Ascending aorta (tissue), 2 donors: ENCODE measurements around the gene AP1M2. TPM values are rescaled to one million over a fixed set of nuclear protein-coding genes. Genes with fewer than 3 reads are reported as not detected.
A peak's percentile ranks its signal among the peaks of the same experiment; 100 is the strongest.

ENCODE experiments used
- DNase-seq, 2 donors: peaks; one replicate each; pipeline ENCODE4 v3.0.0-alpha.2; 2019; ENCODE audit warnings: low spot score in 2 of 2
- H3K27ac ChIP-seq, 2 donors: fragments of 200-600 bp; sonication (generic); one replicate each; pipeline ENCODE4 v1.5.1; 2016 to 2017; ENCODE audit warnings: mild to moderate bottlenecking in 1 of 2
- H3K27me3 ChIP-seq: fragments of 200-600 bp; sonication (generic); one replicate; pipeline ENCODE4 v1.5.1; 2017
- H3K36me3 ChIP-seq, 2 donors: fragments of 200-600 bp; sonication (generic); one replicate each; pipeline ENCODE4 v1.5.1; 2016
- H3K4me1 ChIP-seq, 2 donors: fragments of 200-600 bp; sonication (generic); one replicate each; pipeline ENCODE4 v1.5.1; 2016 to 2017; ENCODE audit warnings: mild to moderate bottlenecking in 1 of 2
- H3K4me3 ChIP-seq, 2 donors: fragments of 200-600 bp; sonication (generic); one replicate each; pipeline ENCODE4 v1.5.1; 2016 to 2017; ENCODE audit warnings: mild to moderate bottlenecking in 1 of 2
- H3K9me3 ChIP-seq, 2 donors: fragments of 200-600 bp; sonication (generic); one replicate each; pipeline ENCODE4 v1.5.1; 2016
- CTCF ChIP-seq, 3 experiments: fragments of 200-600 bp in 2 of 3; fragments of 450-650 bp in 1 of 3; sonication (generic) in 2 of 3; IDR thresholded peaks; one replicate each; pipeline ENCODE4 v1.5.1; 2016 to 2019; ENCODE audit warnings: antibody characterized with exemption in 3 of 3, mild to moderate bottlenecking in 1 of 3, moderate library complexity in 1 of 3
- intact Hi-C: fragments of 100-400 bp; cut with DNase I; formaldehyde crosslinking; loops from one replicate; pipeline ENCODE4 v1.15.1; 2023
- total RNA-seq: library from RNA; depleted of rRNA; stranded (reverse); fragments of >200 nt; gene quantifications from one replicate; pipeline ENCODE4 v1.1.0, GENCODE V29; 2016

AP1M2 gene
- total RNA-seq, 1 donor from 2014 or later: not detected

- peak overlapping the region; percentile 78 to 93 for H3K27ac ChIP-seq
- peaks cover 12 to 26% of the 10 kb centered on the region in 2 donors for H3K4me1 ChIP-seq
- no peaks in the 10 kb centered on the region for H3K36me3 ChIP-seq
- peak in 1 of 2 donors; percentile 71 for DNase-seq
- intact Hi-C loops: loop anchor here (1.0 kb wide), 1 partner anchor 65 kb away; no protein-coding TSS in a partner anchor
- H3K9me3 ChIP-seq: no peaks in the 10 kb centered on the region
- no peaks in the 10 kb centered on the region for H3K27me3 ChIP-seq
- no peak for TF ChIP-seq CTCF (IDR thresholded peaks at IDR 0.05)
- peak overlapping the region; percentile 61 to 98 for H3K4me3 ChIP-seq
These were observed 20.3 kb downstream of the AP1M2 start for GRCh38 chr19:10566658-10567410.

- intact Hi-C loops: loop anchor here (1.0 kb wide), 1 partner anchor 64 kb away; no protein-coding TSS in a partner anchor
- no peaks in the 10 kb centered on the region for H3K27me3 ChIP-seq
These were observed 20.8 kb downstream of the AP1M2 start for GRCh38 chr19:10566408-10566657.

GRCh38 chr19:10565567-10566407 is 21.3 kb downstream of the AP1M2 start, which contains the start of gene KRI1:
KRI1 (minus strand) TSS chr19:10566010; CDS start chr19:10565999, 11 bp downstream.
- H3K27ac ChIP-seq: peak within 1 kb of the TSS; percentile 78 to 93
- peaks cover 12 to 26% of the 10 kb centered on the region in 2 donors for H3K4me1 ChIP-seq
- H3K4me3 ChIP-seq: peak within 1 kb of the TSS; percentile 61 to 98
- TF ChIP-seq CTCF (IDR thresholded peaks at IDR 0.05): peak in 2 of 3 experiments; percentile 17 to 68
- intact Hi-C loops: loop anchor here (1.0 kb wide), 1 partner anchor 63 kb away; no protein-coding TSS in a partner anchor
- no peaks in the 10 kb centered on the region for H3K27me3 ChIP-seq
- H3K9me3 ChIP-seq: no peaks in the 10 kb centered on the region
- H3K36me3 ChIP-seq: peaks cover 0 to 8% of the 10 kb centered on the region in 2 donors
- DNase-seq: peak; percentile 94 to 99

More at GRCh38 chr19:10566408-10566657, 20.8 kb downstream of the AP1M2 start:
- peak overlapping the region; percentile 78 to 93 for H3K27ac ChIP-seq
- peaks cover 0 to 4% of the 10 kb centered on the region in 2 donors for H3K36me3 ChIP-seq
- no peak for TF ChIP-seq CTCF (IDR thresholded peaks at IDR 0.05)
- H3K9me3 ChIP-seq: no peaks in the 10 kb centered on the region
- no peak for DNase-seq
- peak overlapping the region; percentile 61 to 98 for H3K4me3 ChIP-seq
- H3K4me1 ChIP-seq: peaks cover 12 to 26% of the 10 kb centered on the region in 2 donors

- peak overlapping the region; percentile 78 to 93 for H3K27ac ChIP-seq
- H3K27me3 ChIP-seq: no peaks in the 10 kb centered on the region
- TF ChIP-seq CTCF (IDR thresholded peaks at IDR 0.05): peak in 1 of 3 experiments; percentile 20
- peaks cover 4 to 15% of the 10 kb centered on the region in 2 donors for H3K36me3 ChIP-seq
- intact Hi-C loops: no loop called here
- peak in 1 of 2 donors; percentile 71 for DNase-seq
- H3K4me3 ChIP-seq: peak overlapping the region; percentile 61 to 98
- H3K4me1 ChIP-seq: peaks cover 12 to 26% of the 10 kb centered on the region in 2 donors
- H3K9me3 ChIP-seq: no peaks in the 10 kb centered on the region
These were observed 22.0 kb downstream of the AP1M2 start for GRCh38 chr19:10565028-10565566.

- intact Hi-C loops: no loop called here
- TF ChIP-seq CTCF (IDR thresholded peaks at IDR 0.05): no peak
These were observed 24.5 kb downstream of the AP1M2 start for GRCh38 chr19:10562609-10563008.

More at GRCh38 chr19:10562609-10563008, 24.5 kb downstream of the AP1M2 start:
- Histone ChIP-seq H3K4me1 (peaks cover 8 to 20% of the 10 kb centered on the region in 2 donors), H3K4me3 (no peak overlapping the region), H3K36me3 (peaks cover 23 to 39% of the 10 kb centered on the region in 2 donors), H3K27ac (no peak overlapping the region), H3K9me3 (no peaks in the 10 kb centered on the region), H3K27me3 (no peaks in the 10 kb centered on the region)
- no peak for DNase-seq
